Naive B cell (primary cell): Measurements from ENCODE around the gene ADD3. TPM values are rescaled to one million over a fixed set of nuclear protein-coding genes. Genes with fewer than 3 reads are reported as not detected.

Source experiments
- polyA plus RNA-seq, 6 donors: library from polyadenylated mRNA; unstranded; fragments of 300-500 nt; fragmentation: Illumina TruSeq; gene quantifications; one replicate each; pipeline ENCODE4 v1.2.3, GENCODE V29; 2021; ENCODE audit warnings: low read depth in 6 of 6

ADD3 gene
- polyA plus RNA-seq, 6 donors from 2014 or later, result 322 to 394 (median 366) TPM

Other genes starting within 250 kb of the ADD3 start
- gene XPNPEP1, start 84.5 kb upstream of the ADD3 start, polyA plus RNA-seq, result 10 to 100 TPM; 16.0 to 27.1 (median 19.5) TPM
- 10 to 100 TPM; 30.6 to 56.1 (median 44.9) TPM for gene MXI1, start 199.6 kb downstream of the ADD3 start, polyA plus RNA-seq